ENCODE results near the gene LCE3E. TPM values are rescaled to one million over a fixed set of nuclear protein-coding genes. Genes with fewer than 3 reads are reported as not detected.
"Not testable (repeated sequence)": the region's sequence is repeated elsewhere in the genome, so short reads cannot be mapped to it uniquely, and the experiment has no call there.

LCE3E gene
- total RNA-seq, 2 donors from 2014 or later, result not detected

DNA sequence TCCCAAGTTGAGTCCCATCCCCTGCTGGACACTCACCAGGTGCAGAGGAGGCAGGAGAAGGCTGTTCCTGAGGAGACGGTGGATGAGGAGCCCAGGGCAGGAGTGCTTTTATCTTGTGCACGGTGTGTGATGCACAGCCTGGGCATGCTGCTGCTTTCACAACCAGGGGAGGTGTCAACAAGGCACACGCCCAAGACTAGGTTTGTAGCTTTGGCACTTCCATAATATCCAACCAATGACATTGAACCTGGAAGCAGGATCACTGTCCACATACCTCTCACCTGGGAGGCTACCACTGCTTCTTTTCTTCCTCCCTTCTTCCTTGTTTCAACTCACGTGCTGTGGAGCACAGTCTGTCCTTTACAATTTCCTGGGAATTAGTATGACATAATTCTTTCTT is 13.9 kb upstream of the LCE3E start, which contains the start of gene LCE3D:
Gene LCE3D, minus strand, starts transcription at position 84 of the 400 bp plus-strand sequence. CDS start 580 bp downstream, outside the sequence.
- Mint-ChIP-seq H3K4me3 (no peak within 1 kb of the TSS), H3K36me3 (ENCODE audit: low read depth) (no peaks in the 10 kb centered on the region), H3K4me1 (no peaks in the 10 kb centered on the region), H3K9me3 (peaks cover 92% of the 10 kb centered on the region), H3K27ac (no peak within 1 kb of the TSS), H3K27me3 (ENCODE audit: insufficient read depth) (no peaks in the 10 kb centered on the region)
- H3K9me3 ChIP-seq (ENCODE audit: control insufficient read depth, low read length), result peaks cover 51% of the 10 kb centered on the region
- DNase-seq, result no peak
- 43 to 66% methylated on average over 3 to 4 of the region's 4 CpGs for WGBS, 2 experiments (ENCODE audit: insufficient coverage in 1 of 2, insufficient read length in 1 of 2)
- no peak within 1 kb of the TSS for H3K4me3 ChIP-seq (ENCODE audit: low read length)
- H3K27me3 ChIP-seq (ENCODE audit: control insufficient read depth, insufficient read depth, low read length, poor library complexity, severe bottlenecking), result no peaks in the 10 kb centered on the region
- H3K36me3 ChIP-seq (ENCODE audit: control insufficient read depth, insufficient read depth, low read length), result no peaks in the 10 kb centered on the region
- no peak within 1 kb of the TSS for H3K9ac ChIP-seq (ENCODE audit: extremely low read depth, low read length, poor library complexity, severe bottlenecking)
- no peak within 1 kb of the TSS for H3K27ac ChIP-seq (ENCODE audit: low read depth, low read length)
- TF ChIP-seq, protein P1, sequence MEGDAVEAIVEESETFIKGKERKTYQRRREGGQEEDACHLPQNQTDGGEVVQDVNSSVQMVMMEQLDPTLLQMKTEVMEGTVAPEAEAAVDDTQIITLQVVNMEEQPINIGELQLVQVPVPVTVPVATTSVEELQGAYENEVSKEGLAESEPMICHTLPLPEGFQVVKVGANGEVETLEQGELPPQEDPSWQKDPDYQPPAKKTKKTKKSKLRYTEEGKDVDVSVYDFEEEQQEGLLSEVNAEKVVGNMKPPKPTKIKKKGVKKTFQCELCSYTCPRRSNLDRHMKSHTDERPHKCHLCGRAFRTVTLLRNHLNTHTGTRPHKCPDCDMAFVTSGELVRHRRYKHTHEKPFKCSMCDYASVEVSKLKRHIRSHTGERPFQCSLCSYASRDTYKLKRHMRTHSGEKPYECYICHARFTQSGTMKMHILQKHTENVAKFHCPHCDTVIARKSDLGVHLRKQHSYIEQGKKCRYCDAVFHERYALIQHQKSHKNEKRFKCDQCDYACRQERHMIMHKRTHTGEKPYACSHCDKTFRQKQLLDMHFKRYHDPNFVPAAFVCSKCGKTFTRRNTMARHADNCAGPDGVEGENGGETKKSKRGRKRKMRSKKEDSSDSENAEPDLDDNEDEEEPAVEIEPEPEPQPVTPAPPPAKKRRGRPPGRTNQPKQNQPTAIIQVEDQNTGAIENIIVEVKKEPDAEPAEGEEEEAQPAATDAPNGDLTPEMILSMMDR (conservative IDR thresholded peaks at IDR 0.05), result no peak
- no peaks in the 10 kb centered on the region for H3K4me1 ChIP-seq (ENCODE audit: control insufficient read depth, insufficient read depth, low read length)

DNA sequence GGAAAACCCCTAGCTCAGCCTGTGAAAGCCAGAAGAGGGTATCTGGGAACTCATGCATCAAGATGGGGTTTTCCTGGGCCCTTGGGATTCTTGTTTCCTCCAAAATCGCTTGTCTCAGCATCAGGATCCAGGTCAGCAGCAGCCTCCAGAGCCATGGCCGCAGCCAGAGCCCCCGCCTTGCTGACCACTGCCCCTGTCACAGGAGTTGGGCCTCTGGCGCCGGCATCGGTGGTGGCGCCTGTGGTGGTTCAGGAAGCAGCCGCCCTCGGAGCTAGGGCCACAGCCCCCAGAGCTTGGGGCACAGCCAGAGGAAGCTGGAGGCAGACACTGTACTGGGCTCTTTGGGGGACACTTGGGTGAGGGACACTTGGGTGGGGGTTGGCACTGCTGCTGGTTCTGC is 12.9 kb upstream of the LCE3E start:
- 82% methylated on average over 9 of the region's 9 CpGs; no CpG with 5 or more reads in 1 of the 2 experiments for WGBS, 2 experiments (ENCODE audit: insufficient coverage in 1 of 2, insufficient read length in 1 of 2)
- H3K27ac Mint-ChIP-seq; H3K27me3 Mint-ChIP-seq (ENCODE audit: insufficient read depth); DNase-seq; H3K4me1 ChIP-seq (ENCODE audit: control insufficient read depth, insufficient read depth, low read length); H3K36me3 ChIP-seq (ENCODE audit: control insufficient read depth, insufficient read depth, low read length); H3K4me3 ChIP-seq (ENCODE audit: low read length); H3K27ac ChIP-seq (ENCODE audit: low read depth, low read length); H3K36me3 Mint-ChIP-seq (ENCODE audit: low read depth); H3K9ac ChIP-seq (ENCODE audit: extremely low read depth, low read length, poor library complexity, severe bottlenecking); H3K27me3 ChIP-seq (ENCODE audit: control insufficient read depth, insufficient read depth, low read length, poor library complexity, severe bottlenecking); H3K4me3 Mint-ChIP-seq; H3K4me1 Mint-ChIP-seq: not testable (repeated sequence)
- H3K9me3 ChIP-seq (ENCODE audit: control insufficient read depth, low read length), result peaks cover 59% of the 10 kb centered on the region
- peaks cover 93% of the 10 kb centered on the region for H3K9me3 Mint-ChIP-seq

DNA sequence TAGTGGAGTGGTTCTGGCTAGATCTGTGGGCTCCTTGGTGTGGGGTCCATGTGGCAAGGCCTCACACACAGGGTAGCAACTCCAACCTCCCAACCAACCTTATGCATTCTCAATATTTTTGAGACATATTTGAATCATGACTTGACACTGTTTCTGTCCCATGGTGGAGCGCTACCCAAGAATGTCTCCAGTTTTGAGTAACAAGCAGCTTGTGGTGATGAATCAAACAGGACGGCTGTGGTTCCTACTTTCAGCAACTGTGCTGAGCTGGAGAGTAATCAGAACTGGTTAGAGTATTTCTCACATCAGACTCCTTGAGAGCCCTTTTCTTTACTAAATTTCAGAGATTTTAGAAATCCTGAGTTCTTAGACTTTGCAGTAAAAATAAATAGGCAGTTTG is 10.6 kb upstream of the LCE3E start:
- H3K4me3 Mint-ChIP-seq, result no peak overlapping the region
- H3K4me1 Mint-ChIP-seq, result no peaks in the 10 kb centered on the region
- no peak for DNase-seq
- Histone ChIP-seq H3K9me3 (ENCODE audit: control insufficient read depth, low read length) (peaks cover 76% of the 10 kb centered on the region), H3K9ac (ENCODE audit: extremely low read depth, low read length, poor library complexity, severe bottlenecking) (no peak overlapping the region), H3K4me3 (ENCODE audit: low read length) (no peak overlapping the region), H3K36me3 (ENCODE audit: control insufficient read depth, insufficient read depth, low read length) (no peaks in the 10 kb centered on the region), H3K4me1 (ENCODE audit: control insufficient read depth, insufficient read depth, low read length) (no peaks in the 10 kb centered on the region), H3K27me3 (ENCODE audit: control insufficient read depth, insufficient read depth, low read length, poor library complexity, severe bottlenecking) (no peaks in the 10 kb centered on the region), H3K27ac (ENCODE audit: low read depth, low read length) (no peak overlapping the region)
- no peaks in the 10 kb centered on the region for H3K27me3 Mint-ChIP-seq (ENCODE audit: insufficient read depth)
- 86 to 100% methylated on average over 2 of the region's 2 CpGs for WGBS, 2 experiments (ENCODE audit: insufficient coverage in 1 of 2, insufficient read length in 1 of 2)
- H3K9me3 Mint-ChIP-seq, result peaks cover 93% of the 10 kb centered on the region
- no peaks in the 10 kb centered on the region for H3K36me3 Mint-ChIP-seq (ENCODE audit: low read depth)
- no peak overlapping the region for H3K27ac Mint-ChIP-seq
- TF ChIP-seq, protein P1 (conservative IDR thresholded peaks at IDR 0.05), result no peak

Measured in endodermal cell (in vitro differentiated cells).